ENCODE results near the gene C1orf116. TPM values are rescaled to one million over a fixed set of nuclear protein-coding genes. Genes with fewer than 3 reads are reported as not detected.

C1orf116 gene
- total RNA-seq, 2 donors from 2014 or later, result not detected

- H3K9me3 Mint-ChIP-seq, result no peaks in the 10 kb centered on the region
- H3K4me3 Mint-ChIP-seq, result no peak overlapping the region
- H3K4me1 Mint-ChIP-seq (ENCODE audit: low read depth in 2 of 2), result no peaks in the 10 kb centered on the region
- H3K27me3 Mint-ChIP-seq, result peaks cover 30 to 45% of the 10 kb centered on the region in 2 donors
- DNase-seq (ENCODE audit: low spot score) (no peak), ATAC-seq (no peak)
- H3K36me3 Mint-ChIP-seq, result no peaks in the 10 kb centered on the region
- H3K27ac Mint-ChIP-seq, result no peak overlapping the region
Observed at GRCh38 chr1:207017615-207018559, 14.7 kb downstream of the C1orf116 start.

GRCh38 chr1:207015791-207016190 is 16.8 kb downstream of the C1orf116 start:
- Mint-ChIP-seq H3K36me3 (no peaks in the 10 kb centered on the region), H3K27me3 (peaks cover 43 to 61% of the 10 kb centered on the region in 2 donors), H3K4me3 (no peak overlapping the region), H3K27ac (no peak overlapping the region), H3K4me1 (ENCODE audit: low read depth in 2 of 2) (no peaks in the 10 kb centered on the region), H3K9me3 (no peaks in the 10 kb centered on the region)
- ATAC-seq, result peak; percentile 11 to 18
- DNase-seq (ENCODE audit: low spot score), result no peak

DNA sequence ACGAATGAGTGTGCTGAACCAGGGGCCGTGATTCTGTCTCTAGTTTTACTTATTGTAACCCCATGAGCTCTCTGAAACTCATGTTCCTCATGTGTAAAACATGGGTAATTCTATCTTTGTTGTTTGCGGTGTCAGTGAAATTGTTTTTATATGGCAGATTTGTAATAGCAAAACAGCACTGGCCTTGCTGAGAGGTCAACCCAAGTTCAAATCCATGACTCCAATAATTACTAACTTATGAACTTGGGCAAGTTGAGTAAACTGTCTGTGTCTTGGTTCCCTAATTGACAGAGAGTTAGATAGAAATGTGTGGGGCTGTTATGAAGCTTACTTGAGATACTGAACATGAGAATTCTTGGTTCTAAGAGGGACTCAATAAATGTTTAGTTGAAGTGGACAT is 17.8 kb downstream of the C1orf116 start:
- DNase-seq (ENCODE audit: low spot score) (no peak), ATAC-seq (no peak)
- Mint-ChIP-seq H3K4me1 (ENCODE audit: low read depth in 2 of 2) (no peaks in the 10 kb centered on the region), H3K27ac (no peak overlapping the region), H3K4me3 (no peak overlapping the region), H3K27me3 (peaks cover 44 to 59% of the 10 kb centered on the region in 2 donors), H3K9me3 (no peaks in the 10 kb centered on the region), H3K36me3 (no peaks in the 10 kb centered on the region)

DNA sequence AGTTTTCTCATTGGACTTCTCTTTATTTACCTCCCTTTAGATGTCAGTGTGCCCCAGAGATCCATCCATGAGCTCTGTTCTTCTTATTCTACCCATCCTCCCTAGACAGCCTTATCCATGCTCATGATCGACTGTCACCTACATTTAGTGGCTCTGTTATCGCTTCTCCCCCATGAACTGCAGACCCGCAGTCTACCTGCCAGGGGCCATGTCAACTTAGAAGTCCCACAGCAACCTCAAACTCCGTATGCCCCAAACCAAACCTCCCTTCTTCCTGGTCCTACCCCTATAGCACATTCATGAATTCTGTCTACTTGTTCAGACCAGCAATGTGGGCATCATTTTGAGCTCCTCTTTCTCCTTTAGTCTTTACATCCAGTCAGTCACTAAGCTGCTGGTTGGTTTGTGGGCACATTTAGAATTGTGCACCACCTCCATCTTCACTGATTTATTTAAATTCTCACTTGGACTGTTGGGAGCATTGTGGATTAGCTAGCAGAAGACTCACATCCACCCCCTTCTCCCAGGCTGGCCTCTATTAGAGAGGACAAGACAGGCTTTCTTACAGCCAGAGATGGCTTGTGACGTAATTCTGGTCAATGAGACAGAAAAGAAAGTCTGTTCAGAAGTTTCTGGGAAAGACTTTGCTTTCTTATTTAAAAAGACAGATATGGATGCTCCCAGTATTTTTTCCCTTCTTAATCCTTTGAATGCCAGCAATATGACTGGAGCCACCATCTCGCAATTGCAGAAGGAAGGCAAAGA is 19.1 kb downstream of the C1orf116 start:
- Mint-ChIP-seq H3K4me3 (no peak overlapping the region), H3K4me1 (ENCODE audit: low read depth in 2 of 2) (no peaks in the 10 kb centered on the region), H3K36me3 (no peaks in the 10 kb centered on the region), H3K27ac (no peak overlapping the region), H3K27me3 (peaks cover 37 to 59% of the 10 kb centered on the region in 2 donors), H3K9me3 (no peaks in the 10 kb centered on the region)
- no peak for ATAC-seq
- no peak for DNase-seq (ENCODE audit: low spot score)

DNA sequence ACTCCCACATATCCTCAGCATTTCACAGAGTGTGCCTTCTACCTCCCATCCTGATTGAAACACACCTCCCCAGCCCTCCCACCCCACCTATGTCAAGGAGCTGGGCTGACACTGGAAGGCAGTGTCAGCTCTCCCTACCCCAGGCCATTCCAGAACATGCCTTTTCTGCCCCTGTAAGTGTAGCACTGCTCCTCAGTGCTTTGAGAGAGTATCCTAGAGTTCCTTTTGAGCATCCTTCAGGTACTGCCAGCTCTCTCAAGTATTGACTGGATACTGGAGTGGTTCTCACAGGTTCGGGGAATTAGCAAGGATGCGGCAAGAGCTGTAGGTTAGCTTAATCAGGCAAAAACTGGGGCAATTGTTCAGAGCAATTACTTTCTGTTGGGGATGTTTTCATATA is 21.8 kb downstream of the C1orf116 start:
- no peak for ATAC-seq
- H3K4me1 Mint-ChIP-seq (ENCODE audit: low read depth in 2 of 2), result no peaks in the 10 kb centered on the region
- no peak overlapping the region for H3K27ac Mint-ChIP-seq
- H3K36me3 Mint-ChIP-seq, result no peaks in the 10 kb centered on the region
- no peak for DNase-seq (ENCODE audit: low spot score)
- H3K27me3 Mint-ChIP-seq, result peaks cover 37 to 50% of the 10 kb centered on the region in 2 donors
- no peak overlapping the region for H3K4me3 Mint-ChIP-seq
- no peaks in the 10 kb centered on the region for H3K9me3 Mint-ChIP-seq

GRCh38 chr1:207009945-207010344 is 22.6 kb downstream of the C1orf116 start:
- Mint-ChIP-seq H3K27me3 (peaks cover 36 to 51% of the 10 kb centered on the region in 2 donors), H3K4me3 (no peak overlapping the region), H3K36me3 (no peaks in the 10 kb centered on the region), H3K27ac (no peak overlapping the region), H3K9me3 (no peaks in the 10 kb centered on the region), H3K4me1 (ENCODE audit: low read depth in 2 of 2) (peaks cover 0 to 2% of the 10 kb centered on the region in 2 donors)
- DNase-seq (ENCODE audit: low spot score), result no peak
- no peak for ATAC-seq

DNA sequence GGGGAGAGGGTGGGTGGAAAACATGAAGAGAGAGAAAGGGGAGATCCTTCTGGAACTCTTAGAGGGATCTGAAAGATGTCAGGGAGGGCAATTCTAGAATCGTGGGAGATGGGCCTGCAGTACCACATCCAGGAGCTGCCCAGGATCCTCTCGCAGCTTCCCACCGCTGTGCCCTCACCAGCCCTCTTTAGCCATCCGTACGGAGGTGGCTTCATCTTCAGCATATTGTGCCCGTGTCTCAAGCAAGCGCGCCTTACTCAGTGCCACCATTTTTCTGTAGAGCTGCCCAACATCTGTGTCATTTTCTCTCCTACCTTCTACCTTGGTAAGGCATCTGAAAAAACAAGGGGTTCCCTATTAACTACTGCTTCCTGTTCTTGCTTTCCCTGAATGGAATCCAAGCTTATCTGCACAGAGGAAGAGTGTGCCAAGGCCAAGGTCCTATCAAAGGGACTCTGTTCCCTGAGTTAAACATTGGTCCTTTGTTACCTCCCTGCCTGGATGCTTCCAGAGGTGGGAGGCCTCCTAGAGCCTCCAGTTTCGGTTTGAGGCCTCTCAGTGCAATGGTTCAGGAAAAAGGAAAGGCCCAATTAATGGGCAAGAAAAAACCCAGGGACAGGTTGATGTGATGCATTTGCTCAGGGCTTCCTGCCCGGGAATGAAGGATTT is 23.2 kb downstream of the C1orf116 start:
- no peaks in the 10 kb centered on the region for H3K36me3 Mint-ChIP-seq
- ATAC-seq (no peak), DNase-seq (ENCODE audit: low spot score) (no peak)
- H3K27me3 Mint-ChIP-seq, result peaks cover 33 to 49% of the 10 kb centered on the region in 2 donors
- no peak overlapping the region for H3K27ac Mint-ChIP-seq
- H3K4me3 Mint-ChIP-seq, result no peak overlapping the region
- no peaks in the 10 kb centered on the region for H3K9me3 Mint-ChIP-seq
- peaks cover 0 to 5% of the 10 kb centered on the region in 2 donors for H3K4me1 Mint-ChIP-seq (ENCODE audit: low read depth in 2 of 2)

- DNase-seq (ENCODE audit: low spot score) (no peak), ATAC-seq (no peak)
- Mint-ChIP-seq H3K9me3 (no peaks in the 10 kb centered on the region), H3K27ac (no peak overlapping the region), H3K4me1 (ENCODE audit: low read depth in 2 of 2) (peaks cover 0 to 5% of the 10 kb centered on the region in 2 donors), H3K36me3 (no peaks in the 10 kb centered on the region), H3K27me3 (peaks cover 25 to 32% of the 10 kb centered on the region in 2 donors), H3K4me3 (no peak overlapping the region)
Observed at GRCh38 chr1:207007352-207008033, 25.1 kb downstream of the C1orf116 start.

DNA sequence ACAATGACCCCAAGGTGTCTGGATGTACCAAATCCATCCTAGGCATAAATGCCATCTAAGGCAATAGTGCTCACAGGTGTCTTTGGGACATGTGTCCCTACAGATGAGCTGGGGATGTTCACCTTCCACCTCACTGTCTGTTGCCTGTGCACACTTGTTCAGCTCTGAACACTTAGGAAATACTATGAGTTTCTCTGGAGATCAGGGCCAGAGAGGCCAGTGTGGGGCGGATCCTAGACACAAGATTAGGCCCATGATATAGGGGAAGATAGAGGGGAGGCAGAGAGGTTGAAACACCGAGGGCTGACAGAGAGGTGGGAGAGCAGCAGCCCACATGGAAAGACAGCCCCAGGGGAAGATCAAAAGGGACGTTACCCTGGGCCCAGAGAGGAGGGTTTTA is 25.6 kb downstream of the C1orf116 start:
- Mint-ChIP-seq H3K4me1 (ENCODE audit: low read depth in 2 of 2) (peaks cover 0 to 5% of the 10 kb centered on the region in 2 donors), H3K9me3 (no peaks in the 10 kb centered on the region), H3K4me3 (no peak overlapping the region), H3K27me3 (peaks cover 19 to 27% of the 10 kb centered on the region in 2 donors), H3K36me3 (no peaks in the 10 kb centered on the region), H3K27ac (no peak overlapping the region)
- DNase-seq (ENCODE audit: low spot score), result no peak
- ATAC-seq, result no peak

- DNase-seq (ENCODE audit: low spot score), result no peak
- peaks cover 0 to 5% of the 10 kb centered on the region in 2 donors for H3K4me1 Mint-ChIP-seq (ENCODE audit: low read depth in 2 of 2)
- no peaks in the 10 kb centered on the region for H3K9me3 Mint-ChIP-seq
- no peak for ATAC-seq
- H3K27me3 Mint-ChIP-seq, result peaks cover 14 to 18% of the 10 kb centered on the region in 2 donors
- H3K36me3 Mint-ChIP-seq, result no peaks in the 10 kb centered on the region
- H3K4me3 Mint-ChIP-seq, result no peak overlapping the region
- no peak overlapping the region for H3K27ac Mint-ChIP-seq
Observed at GRCh38 chr1:207006083-207006482, 26.5 kb downstream of the C1orf116 start.

GRCh38 chr1:207004931-207005830 is 27.4 kb downstream of the C1orf116 start:
- H3K9me3 Mint-ChIP-seq, result no peaks in the 10 kb centered on the region
- H3K36me3 Mint-ChIP-seq, result no peaks in the 10 kb centered on the region
- ATAC-seq (peak in 1 of 2 donors; percentile 50), DNase-seq (ENCODE audit: low spot score) (no peak)
- peaks cover 13 to 16% of the 10 kb centered on the region in 2 donors for H3K27me3 Mint-ChIP-seq
- H3K27ac Mint-ChIP-seq, result no peak overlapping the region
- H3K4me1 Mint-ChIP-seq (ENCODE audit: low read depth in 2 of 2), result peaks cover 0 to 5% of the 10 kb centered on the region in 2 donors
- H3K4me3 Mint-ChIP-seq, result no peak overlapping the region

DNA sequence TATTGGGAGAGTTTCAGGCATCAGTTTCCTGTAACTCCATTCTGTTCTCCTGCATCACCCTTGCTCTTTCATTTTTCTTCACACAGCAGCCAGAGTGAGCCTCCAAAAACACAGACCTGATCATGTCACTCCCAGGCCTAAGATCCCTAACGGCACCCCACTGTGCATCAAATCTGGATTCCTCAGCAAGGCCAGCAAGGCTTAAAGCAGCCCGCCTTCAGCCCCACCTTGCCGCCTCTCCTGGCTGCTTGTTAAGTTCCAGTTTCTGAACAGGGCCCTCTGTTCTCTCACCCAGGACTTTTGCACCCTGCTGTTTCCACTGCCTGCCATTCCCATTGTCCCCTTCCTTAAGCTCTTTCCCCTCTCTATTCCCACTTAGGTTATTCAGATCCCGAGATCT is 29.3 kb downstream of the C1orf116 start:
- no peak for DNase-seq (ENCODE audit: low spot score)
- ATAC-seq, result peak in 1 of 2 donors; percentile 43
- no peaks in the 10 kb centered on the region for H3K36me3 Mint-ChIP-seq
- peaks cover 0 to 5% of the 10 kb centered on the region in 2 donors for H3K4me1 Mint-ChIP-seq (ENCODE audit: low read depth in 2 of 2)
- H3K27me3 Mint-ChIP-seq, result peaks cover 15 to 16% of the 10 kb centered on the region in 2 donors
- H3K27ac Mint-ChIP-seq, result no peak overlapping the region
- H3K9me3 Mint-ChIP-seq, result no peaks in the 10 kb centered on the region
- H3K4me3 Mint-ChIP-seq, result no peak overlapping the region
